T-helper 17 cell (primary cell): ENCODE results near the gene ARHGAP42. TPM values are rescaled to one million over a fixed set of nuclear protein-coding genes. Genes with fewer than 3 reads are reported as not detected.

Experiments used
- ATAC-seq: fragments of 150-1000 bp; cut with Tn5 transposase; 2 replicates; pipeline ENCODE4 v1.10.0; 2021; ENCODE audit warnings: mild to moderate bottlenecking, moderate library complexity
- DNase-seq, 3 donors: peaks; one replicate each; pipeline versions ENCODE4 v3.0.0 to v3.0.0-alpha.2; 2020 to 2021
- H3K9me3 ChIP-seq: one replicate; pipeline ENCODE4 v1.7.0; 2013; ENCODE audit warnings: low read length, mild to moderate bottlenecking; ENCODE audit not compliant: control insufficient read depth, poor library complexity, severe bottlenecking
- H3K27ac Mint-ChIP-seq: one replicate; pipeline ENCODE4 v1.8.0; 2022; ENCODE audit warnings: mild to moderate bottlenecking, moderate library complexity, mixed read lengths
- H3K27me3 Mint-ChIP-seq: one replicate; pipeline ENCODE4 v1.8.0; 2022; ENCODE audit warnings: mixed read lengths
- H3K36me3 Mint-ChIP-seq: one replicate; pipeline ENCODE4 v1.8.0; 2022; ENCODE audit warnings: low read depth, mixed read lengths
- H3K4me1 Mint-ChIP-seq: one replicate; pipeline ENCODE4 v1.8.0; 2022; ENCODE audit warnings: mild to moderate bottlenecking, mixed read lengths
- H3K4me3 Mint-ChIP-seq: one replicate; pipeline ENCODE4 v1.8.0; 2022; ENCODE audit warnings: mild to moderate bottlenecking, moderate library complexity, mixed read lengths
- total RNA-seq, 4 donors: library from RNA in 2 of 4; stranded (reverse) in 2 of 4; gene quantifications; one replicate each; pipeline ENCODE4 v1.2.3 and lab custom pipeline; 2022 to 2026

Gene ARHGAP42
- total RNA-seq, 2 donors from 2014 or later, result 0.12 to 0.31 TPM

DNA sequence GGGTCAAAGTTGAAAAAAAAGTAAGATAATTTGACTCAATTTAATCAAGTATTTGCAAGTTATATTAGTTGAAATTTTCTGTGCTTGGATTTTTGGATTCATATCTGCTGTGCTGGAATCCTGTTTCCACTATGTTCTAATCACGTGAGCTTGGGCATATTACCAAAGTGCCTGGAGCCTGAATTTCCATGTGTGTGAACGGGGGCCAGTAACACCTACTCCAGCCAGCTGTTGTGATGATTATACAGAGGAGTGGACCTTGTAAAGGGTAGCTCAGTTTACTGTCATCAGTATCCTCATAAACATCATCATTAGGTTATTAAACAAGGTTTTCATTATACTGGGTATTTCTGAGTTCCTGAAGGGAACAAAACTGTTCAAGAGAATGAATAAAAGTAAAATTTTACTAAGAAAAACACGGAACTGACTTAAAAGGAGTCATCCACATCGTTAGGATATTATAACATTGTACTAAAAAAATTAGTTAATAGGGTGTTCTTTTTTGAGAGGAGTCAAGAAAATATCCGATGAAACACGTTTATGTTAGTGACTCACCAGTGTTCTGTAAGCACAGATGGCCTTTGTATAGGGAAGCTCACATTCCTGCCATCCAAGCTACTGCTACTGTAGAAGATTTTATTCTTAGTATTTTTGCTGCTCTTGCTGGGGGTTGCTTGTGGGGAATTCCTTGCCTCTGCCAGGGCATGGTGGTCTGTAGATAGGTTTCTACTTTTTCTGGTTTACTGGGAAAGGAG is 144.1 kb downstream of the ARHGAP42 start:
- no peaks in the 10 kb centered on the region for H3K27me3 Mint-ChIP-seq
- H3K9me3 ChIP-seq, result no peaks in the 10 kb centered on the region
- ATAC-seq, result no peak
- H3K4me3 Mint-ChIP-seq, result no peak overlapping the region
- DNase-seq, result no peak
- no peaks in the 10 kb centered on the region for H3K4me1 Mint-ChIP-seq
- no peaks in the 10 kb centered on the region for H3K36me3 Mint-ChIP-seq
- no peak overlapping the region for H3K27ac Mint-ChIP-seq

DNA sequence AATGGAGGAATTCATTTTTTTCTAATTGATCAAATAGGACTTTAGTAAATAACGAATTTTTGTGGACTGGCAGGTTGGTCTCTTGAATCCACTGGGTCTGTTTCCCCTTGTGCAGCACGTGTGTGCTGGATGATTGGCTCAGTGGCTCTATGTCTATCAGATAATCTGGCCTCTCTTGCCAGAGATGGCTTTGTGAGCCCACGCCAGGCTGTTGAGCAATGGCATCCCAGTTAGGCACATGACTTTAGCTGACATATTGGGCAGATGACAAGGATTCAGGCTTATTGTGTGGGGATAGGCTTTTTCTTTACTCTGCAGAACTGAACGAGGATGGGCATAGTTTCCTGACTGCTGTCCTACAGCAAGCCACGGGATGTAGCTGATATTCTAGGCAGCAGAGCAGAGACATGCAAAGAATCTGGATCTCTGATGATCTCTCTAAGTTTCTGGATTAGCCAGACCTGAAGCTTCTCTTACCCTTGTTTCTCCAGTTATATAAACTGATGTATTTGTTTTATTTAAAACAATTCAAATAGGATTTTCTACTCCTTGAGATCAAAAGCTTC is 144.9 kb downstream of the ARHGAP42 start:
- Mint-ChIP-seq H3K36me3 (no peaks in the 10 kb centered on the region), H3K27ac (no peak overlapping the region), H3K4me3 (no peak overlapping the region), H3K27me3 (no peaks in the 10 kb centered on the region), H3K4me1 (no peaks in the 10 kb centered on the region)
- DNase-seq (no peak), ATAC-seq (no peak)
- H3K9me3 ChIP-seq, result no peaks in the 10 kb centered on the region

DNA sequence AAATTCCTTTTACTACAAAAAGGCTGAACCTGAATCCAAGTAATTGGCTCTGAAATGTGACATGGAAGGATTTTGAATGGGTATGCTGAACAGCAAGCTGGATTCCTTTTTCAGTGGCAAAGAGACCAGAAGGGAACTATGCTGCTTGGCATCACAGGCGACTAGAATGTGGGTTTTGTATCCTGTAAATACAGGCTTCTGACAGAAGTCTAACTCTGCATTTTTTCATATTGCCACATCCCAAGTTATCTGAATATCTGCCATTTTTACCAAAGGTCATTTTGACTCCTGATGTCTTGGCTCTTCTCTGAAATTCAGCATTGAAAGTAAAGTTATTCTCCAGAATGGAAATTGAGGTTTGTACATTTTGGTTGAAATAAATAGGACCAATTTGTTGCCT is 145.7 kb downstream of the ARHGAP42 start:
- Mint-ChIP-seq H3K4me1 (no peaks in the 10 kb centered on the region), H3K4me3 (no peak overlapping the region), H3K27me3 (no peaks in the 10 kb centered on the region), H3K27ac (no peak overlapping the region), H3K36me3 (no peaks in the 10 kb centered on the region)
- no peak for DNase-seq
- no peak for ATAC-seq
- no peaks in the 10 kb centered on the region for H3K9me3 ChIP-seq

DNA sequence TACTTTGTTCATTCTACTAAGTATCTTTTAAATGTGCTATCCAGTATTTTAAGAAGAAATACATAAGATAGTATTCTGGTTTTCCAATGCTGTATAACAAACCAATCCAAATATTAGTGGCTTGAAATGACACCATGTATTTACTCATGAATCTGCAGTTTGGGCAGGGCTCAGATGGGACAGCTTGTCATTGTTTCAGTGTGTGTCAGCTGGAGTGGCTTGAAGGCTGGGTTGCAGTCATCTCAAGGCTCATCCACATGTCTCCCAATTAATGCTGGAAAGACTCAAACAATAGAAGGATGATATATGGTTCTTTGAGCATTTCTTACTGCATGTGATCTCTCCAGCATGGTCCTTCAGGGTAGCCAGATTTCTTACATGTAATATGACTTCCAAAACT is 146.2 kb downstream of the ARHGAP42 start:
- no peaks in the 10 kb centered on the region for H3K36me3 Mint-ChIP-seq
- H3K4me1 Mint-ChIP-seq, result no peaks in the 10 kb centered on the region
- ATAC-seq, result no peak
- H3K27me3 Mint-ChIP-seq, result no peaks in the 10 kb centered on the region
- H3K4me3 Mint-ChIP-seq, result no peak overlapping the region
- H3K27ac Mint-ChIP-seq, result no peak overlapping the region
- no peaks in the 10 kb centered on the region for H3K9me3 ChIP-seq
- DNase-seq, result no peak

DNA sequence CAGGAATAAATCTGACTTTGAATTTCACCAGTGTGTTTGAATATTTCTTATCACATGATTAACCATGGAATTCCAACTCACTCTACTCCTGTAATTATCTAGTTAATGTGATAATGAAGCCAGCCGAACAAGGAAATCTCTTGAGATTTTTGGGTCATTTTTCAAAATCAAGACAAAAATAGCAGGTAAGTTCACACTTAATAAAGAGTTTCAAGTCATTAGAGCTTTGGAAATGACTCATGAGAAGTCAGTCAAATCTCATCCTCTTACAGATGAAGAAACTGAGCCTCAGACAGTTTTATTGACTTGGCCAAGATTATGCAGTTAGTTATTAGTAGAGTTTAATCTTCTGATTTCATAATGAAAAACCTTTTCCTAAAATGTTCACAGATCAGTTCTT is 148.8 kb downstream of the ARHGAP42 start:
- ATAC-seq, result no peak
- Mint-ChIP-seq H3K27me3 (no peaks in the 10 kb centered on the region), H3K36me3 (no peaks in the 10 kb centered on the region), H3K27ac (no peak overlapping the region), H3K4me1 (no peaks in the 10 kb centered on the region), H3K4me3 (no peak overlapping the region)
- DNase-seq, result no peak
- no peaks in the 10 kb centered on the region for H3K9me3 ChIP-seq

DNA sequence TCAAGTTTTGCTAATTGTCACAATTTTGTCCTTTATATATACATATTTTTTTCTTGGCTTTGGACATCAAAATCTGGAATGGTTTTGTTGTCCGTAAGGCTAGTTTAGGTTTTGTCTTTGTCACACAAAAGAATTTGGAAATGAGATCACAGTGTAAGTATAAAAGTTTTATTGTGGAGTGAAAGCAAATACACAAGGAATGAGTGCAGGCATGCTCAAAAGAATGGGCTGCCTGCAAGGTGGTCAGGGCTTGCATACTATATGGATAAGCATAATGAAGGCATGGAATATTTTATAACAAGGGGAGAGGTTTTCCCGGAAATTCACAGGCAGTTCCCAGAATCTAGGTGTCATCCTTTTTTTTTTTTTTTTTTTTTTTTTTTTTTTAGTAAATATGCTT is 150.2 kb downstream of the ARHGAP42 start:
- H3K9me3 ChIP-seq, result no peaks in the 10 kb centered on the region
- no peaks in the 10 kb centered on the region for H3K36me3 Mint-ChIP-seq
- no peaks in the 10 kb centered on the region for H3K27me3 Mint-ChIP-seq
- no peaks in the 10 kb centered on the region for H3K4me1 Mint-ChIP-seq
- H3K27ac Mint-ChIP-seq, result no peak overlapping the region
- DNase-seq, result no peak
- no peak overlapping the region for H3K4me3 Mint-ChIP-seq
- no peak for ATAC-seq

DNA sequence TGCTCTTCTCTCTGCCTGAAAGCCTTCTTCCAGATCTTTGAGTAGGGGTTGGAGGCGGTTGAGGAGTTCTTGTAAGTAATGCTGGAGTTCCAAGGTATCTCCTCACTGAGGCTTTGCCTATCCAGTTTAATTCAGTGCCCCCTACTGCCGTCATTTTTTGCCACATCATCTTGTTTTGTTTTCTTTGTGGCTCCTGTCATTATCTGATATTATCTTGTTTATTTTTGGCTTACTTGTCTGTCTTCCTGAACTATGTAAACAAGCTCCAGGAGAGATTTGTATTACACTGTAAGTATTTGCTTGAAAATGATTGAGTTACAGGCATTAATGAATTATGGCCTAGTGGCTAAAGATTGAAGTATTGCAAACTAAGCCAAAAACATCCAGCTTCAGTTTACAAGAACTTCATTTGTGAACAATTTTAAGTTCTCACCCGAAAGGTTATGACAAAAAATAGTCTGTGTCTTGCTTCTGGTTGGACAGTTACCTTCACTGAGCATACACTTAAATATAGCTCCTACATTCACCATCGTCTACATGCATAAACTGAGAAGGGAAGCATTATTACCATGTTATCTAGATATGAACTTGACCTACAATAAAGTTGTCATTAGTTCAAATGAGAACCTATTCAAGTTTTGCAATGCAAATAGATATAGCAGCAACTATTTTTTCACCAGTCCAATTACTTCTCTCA is 154.8 kb downstream of the ARHGAP42 start:
- no peaks in the 10 kb centered on the region for H3K4me1 Mint-ChIP-seq
- H3K36me3 Mint-ChIP-seq, result no peaks in the 10 kb centered on the region
- H3K27me3 Mint-ChIP-seq, result no peaks in the 10 kb centered on the region
- ATAC-seq (no peak), DNase-seq (no peak)
- H3K9me3 ChIP-seq, result no peaks in the 10 kb centered on the region
- H3K4me3 Mint-ChIP-seq, result no peak overlapping the region
- H3K27ac Mint-ChIP-seq, result no peak overlapping the region

DNA sequence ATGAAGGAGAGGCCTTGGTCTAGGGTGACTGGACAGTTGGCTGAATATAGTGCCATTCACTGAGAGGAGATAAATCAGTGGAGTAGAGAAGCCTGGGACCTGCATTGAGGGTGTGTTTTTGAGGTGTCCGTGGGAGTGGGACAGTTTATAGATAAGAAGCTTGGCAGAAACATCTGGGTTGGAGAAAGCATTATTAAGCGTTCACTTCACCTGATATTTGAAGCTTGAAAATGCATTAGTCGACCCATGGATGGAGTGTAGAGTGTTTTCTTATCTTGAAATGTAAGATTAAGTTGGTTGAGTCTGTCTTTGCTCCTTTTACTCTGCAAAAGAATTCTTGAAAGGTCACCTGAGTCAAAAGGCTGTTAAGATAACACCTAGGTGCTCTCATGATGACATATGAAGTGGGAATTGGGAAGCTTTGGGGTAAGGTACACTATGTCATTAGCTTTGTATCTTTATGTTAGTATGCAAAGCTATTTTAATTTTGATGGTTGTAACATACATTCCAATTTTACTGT is 160.7 kb downstream of the ARHGAP42 start:
- ATAC-seq (no peak), DNase-seq (no peak)
- H3K9me3 ChIP-seq, result no peaks in the 10 kb centered on the region
- no peak overlapping the region for H3K27ac Mint-ChIP-seq
- H3K36me3 Mint-ChIP-seq, result no peaks in the 10 kb centered on the region
- no peaks in the 10 kb centered on the region for H3K27me3 Mint-ChIP-seq
- H3K4me1 Mint-ChIP-seq, result no peaks in the 10 kb centered on the region
- no peak overlapping the region for H3K4me3 Mint-ChIP-seq

DNA sequence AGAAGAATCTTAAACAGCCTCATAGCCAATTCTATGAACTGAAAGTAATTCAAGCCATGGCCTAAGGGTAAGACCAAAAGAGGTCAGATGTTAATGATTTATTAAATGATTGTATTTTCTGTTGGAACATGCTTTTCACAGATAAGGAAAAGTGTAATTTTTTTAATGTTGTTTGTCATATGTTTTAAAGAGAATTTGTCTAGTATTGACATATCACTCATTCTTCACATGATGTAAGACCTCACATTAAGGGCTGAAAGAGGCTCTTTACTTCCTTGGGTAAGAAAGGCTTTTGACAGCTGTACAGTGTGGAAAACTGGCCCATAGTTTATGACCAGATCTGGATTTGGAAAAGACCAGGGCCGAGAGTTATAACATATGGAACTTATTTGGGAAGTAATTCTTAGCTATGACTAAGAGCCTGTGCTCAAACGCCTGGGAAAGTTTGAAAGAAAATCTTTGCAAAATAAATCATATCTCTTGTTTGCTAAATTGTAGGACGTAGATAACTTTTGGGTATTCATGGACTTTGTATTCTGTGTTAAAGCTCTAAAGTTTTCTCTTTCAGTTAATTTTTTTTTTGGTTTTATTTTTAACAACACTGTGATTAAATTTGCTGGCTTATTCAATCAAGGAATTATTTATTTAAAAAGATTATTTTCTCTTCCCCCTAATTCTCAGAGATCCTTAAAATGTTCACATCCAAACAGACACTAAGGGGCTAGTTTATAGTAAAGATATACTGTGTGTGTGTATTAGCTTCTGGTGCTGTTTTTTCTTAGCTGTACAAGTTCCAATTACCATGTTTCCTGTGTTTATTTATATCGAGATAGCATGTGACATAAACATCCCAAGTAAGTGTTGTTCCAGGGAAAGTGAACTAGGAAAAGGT is 162.2 kb downstream of the ARHGAP42 start:
- DNase-seq (no peak), ATAC-seq (no peak)
- H3K4me1 Mint-ChIP-seq, result no peaks in the 10 kb centered on the region
- no peaks in the 10 kb centered on the region for H3K9me3 ChIP-seq
- H3K27me3 Mint-ChIP-seq, result no peaks in the 10 kb centered on the region
- no peak overlapping the region for H3K27ac Mint-ChIP-seq
- H3K36me3 Mint-ChIP-seq, result no peaks in the 10 kb centered on the region
- no peak overlapping the region for H3K4me3 Mint-ChIP-seq

DNA sequence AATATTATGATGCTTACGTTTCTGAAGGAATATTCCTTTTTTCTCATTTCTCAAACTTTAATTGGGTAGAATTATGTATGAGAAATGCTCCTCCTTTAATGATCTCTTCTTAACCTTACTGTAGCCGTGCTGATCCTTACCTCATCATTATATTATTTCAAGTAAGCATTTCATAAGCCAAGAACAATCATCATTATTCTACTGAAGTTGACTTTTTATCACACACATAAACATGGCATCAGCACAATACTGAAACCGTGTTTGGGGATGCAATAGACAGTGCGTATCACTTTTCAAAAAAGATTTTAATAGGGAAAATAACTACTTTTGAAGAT is 162.8 kb downstream of the ARHGAP42 start:
- DNase-seq (no peak), ATAC-seq (no peak)
- H3K9me3 ChIP-seq, result no peaks in the 10 kb centered on the region
- no peaks in the 10 kb centered on the region for H3K27me3 Mint-ChIP-seq
- H3K27ac Mint-ChIP-seq, result no peak overlapping the region
- no peaks in the 10 kb centered on the region for H3K36me3 Mint-ChIP-seq
- no peak overlapping the region for H3K4me3 Mint-ChIP-seq
- no peaks in the 10 kb centered on the region for H3K4me1 Mint-ChIP-seq

DNA sequence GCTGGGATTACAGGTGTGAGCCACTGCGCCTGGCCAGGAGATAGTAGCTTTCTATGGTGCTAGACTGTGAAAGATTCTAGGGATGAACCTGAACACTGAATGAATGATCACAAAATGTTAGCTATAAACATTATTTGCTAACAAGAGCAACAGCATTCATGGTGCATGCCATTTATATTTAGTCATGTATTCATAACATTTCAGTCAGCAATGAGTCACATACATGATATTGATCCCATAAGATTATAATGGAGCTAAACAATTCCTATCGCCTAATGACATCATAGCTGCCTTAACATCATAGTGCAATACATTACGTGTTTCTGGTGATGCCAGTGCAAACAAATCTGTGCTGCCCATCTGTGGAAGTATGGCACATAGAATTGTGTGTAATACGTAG is 164.1 kb downstream of the ARHGAP42 start:
- DNase-seq (no peak), ATAC-seq (no peak)
- H3K9me3 ChIP-seq, result no peaks in the 10 kb centered on the region
- no peaks in the 10 kb centered on the region for H3K27me3 Mint-ChIP-seq
- H3K4me3 Mint-ChIP-seq, result no peak overlapping the region
- H3K36me3 Mint-ChIP-seq, result no peaks in the 10 kb centered on the region
- H3K4me1 Mint-ChIP-seq, result no peaks in the 10 kb centered on the region
- no peak overlapping the region for H3K27ac Mint-ChIP-seq

DNA sequence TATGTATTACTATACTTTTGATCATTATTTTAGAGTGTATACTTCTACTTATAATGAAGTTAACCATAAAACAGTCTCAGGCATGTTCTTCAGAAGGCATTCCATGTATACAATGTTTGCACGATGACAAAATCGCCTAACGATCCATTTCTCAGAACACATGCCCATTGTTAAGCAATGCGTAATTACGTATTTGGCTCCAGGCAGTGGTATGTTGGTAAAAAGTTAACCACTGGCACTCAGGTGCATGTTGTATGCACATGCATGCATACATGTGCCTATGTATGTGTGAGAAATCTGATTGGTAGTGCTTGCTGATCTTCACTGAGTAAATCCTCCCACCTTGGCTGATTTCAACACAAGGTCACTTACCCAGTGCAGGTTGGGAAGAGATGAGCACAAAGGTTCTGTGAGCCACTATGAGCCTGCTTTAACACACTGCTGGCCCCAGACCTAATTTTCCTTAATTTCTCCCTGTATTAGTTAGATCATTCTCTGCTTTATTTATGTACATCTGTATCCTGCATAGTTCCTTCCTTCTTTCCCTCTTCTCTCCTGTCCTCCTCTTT is 164.6 kb downstream of the ARHGAP42 start:
- no peak for ATAC-seq
- Mint-ChIP-seq H3K27ac (no peak overlapping the region), H3K4me3 (no peak overlapping the region), H3K27me3 (no peaks in the 10 kb centered on the region), H3K36me3 (no peaks in the 10 kb centered on the region), H3K4me1 (no peaks in the 10 kb centered on the region)
- no peak for DNase-seq
- no peaks in the 10 kb centered on the region for H3K9me3 ChIP-seq
